ENCODE measurements around the gene PNP. TPM values are rescaled to one million over a fixed set of nuclear protein-coding genes. Genes with fewer than 3 reads are reported as not detected.

Gene PNP
- total and polyA plus RNA-seq, 2 of the 8 experiments (the other 6 are each of a cell fraction or from before 2014, with no cell fraction given) = 108 to 130 TPM

DNA sequence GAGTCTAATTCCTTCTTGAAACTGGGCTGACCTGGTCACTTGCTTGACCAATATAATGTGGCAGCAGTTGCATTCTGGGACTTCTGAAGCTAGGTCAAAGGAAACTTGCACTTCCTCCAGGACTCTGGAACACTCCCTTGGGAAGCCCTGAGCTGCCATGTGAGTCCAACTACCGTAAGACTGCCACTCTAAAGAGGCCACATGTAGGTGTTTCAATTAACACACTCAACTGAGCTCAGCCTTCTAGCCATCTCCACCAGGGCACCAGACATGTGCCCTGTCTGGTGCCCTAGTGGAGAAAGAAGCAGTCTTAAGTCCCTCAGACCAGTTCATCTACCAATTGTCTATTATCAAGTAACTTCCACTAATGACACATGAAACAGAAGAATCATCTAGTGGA, 49.8 kb upstream of the PNP start:
- Histone ChIP-seq H2BK20ac (ENCODE audit: low read length) (no peak overlapping the region), H3K18ac (ENCODE audit: extremely low read depth, low read length) (no peak overlapping the region), H3K4me3 (ENCODE audit: extremely low read depth in 1 of 4, insufficient read depth in 2 of 4, low read depth in 3 of 4, low read length in 4 of 4) (no peak overlapping the region), H4K91ac (replicated peaks; ENCODE audit: insufficient read length, low read length) (peak overlapping the region; percentile 58), H3K27me3 (replicated peaks in 1 of 4; ENCODE audit: control insufficient read depth in 3 of 4, extremely low read depth in 1 of 4, insufficient read depth in 3 of 4, low read length in 3 of 4) (no peaks in the 10 kb centered on the region), H2BK5ac (ENCODE audit: low read depth, low read length) (no peak overlapping the region), H2BK12ac (ENCODE audit: low read depth, low read length) (no peak overlapping the region), H4K8ac (ENCODE audit: extremely low read depth, insufficient read depth, low read length) (no peak overlapping the region), H2BK15ac (ENCODE audit: low read length) (no peak overlapping the region), H3K23me2 (ENCODE audit: low read depth, low read length) (no peaks in the 10 kb centered on the region), H3K14ac (ENCODE audit: insufficient read length) (no peak overlapping the region), H3K23ac (ENCODE audit: insufficient read length) (no peak overlapping the region), H3K9me3 (ENCODE audit: insufficient read depth in 2 of 2, low read depth in 1 of 2, low read length in 1 of 2) (no peaks in the 10 kb centered on the region), H2AFZ (ENCODE audit: low read length) (no peak overlapping the region; the same call in 1 of the 2 replicates), H3K4me1 (replicated peaks in 1 of 4; ENCODE audit: control insufficient read depth in 3 of 4, insufficient read depth in 4 of 4, low read length in 3 of 4) (peaks cover 0 to 10% (median 2%) of the 10 kb centered on the region in 4 experiments; a peak in 3 of 7 replicates), H3K79me2 (ENCODE audit: control insufficient read depth in 1 of 2, insufficient read depth in 2 of 2, low read length in 2 of 2) (no peaks in the 10 kb centered on the region), H2BK120ac (replicated peaks; ENCODE audit: low read depth, low read length) (no peak overlapping the region), H3K36me3 (ENCODE audit: control insufficient read depth in 2 of 4, insufficient read depth in 4 of 4, low read length in 3 of 4) (no peaks in the 10 kb centered on the region), H3K27ac (ENCODE audit: low read depth, low read length) (no peak overlapping the region), H3K9ac (replicated peaks in 1 of 4; ENCODE audit: extremely low read depth in 1 of 4, low read depth in 3 of 4, low read length in 3 of 4) (no peak overlapping the region), H4K20me1 (replicated peaks in 1 of 2; ENCODE audit: control insufficient read depth in 1 of 2, insufficient read depth in 2 of 2, low read length in 2 of 2) (no peaks in the 10 kb centered on the region), H3K79me1 (ENCODE audit: low read depth, low read length) (no peaks in the 10 kb centered on the region), H4K5ac (ENCODE audit: insufficient read length, low read depth, low read length) (no peak overlapping the region), H3K56ac (replicated peaks; ENCODE audit: insufficient read length, low read depth, low read length) (no peak overlapping the region), H2AK5ac (ENCODE audit: low read depth, low read length) (no peak overlapping the region), H3K4ac (replicated peaks; ENCODE audit: insufficient read length, low read depth, low read length) (peak overlapping the region; percentile 28), H3K4me2 (ENCODE audit: insufficient read depth in 1 of 2, low read depth in 2 of 2, low read length in 2 of 2) (no peak overlapping the region)
- 100% methylated on average over 1 of the region's 1 CpG; no CpG with 5 or more reads in 1 of the 2 experiments for WGBS, 2 experiments (ENCODE audit: extremely low coverage in 1 of 2, insufficient coverage in 1 of 2, insufficient read length in 1 of 2, insufficient replicate concordance in 2 of 2, low coverage in 1 of 2, low lambda C conversion rate in 2 of 2, missing lambda C conversion rate in 1 of 2)
- POLR2A ChIA-PET (ENCODE audit: partially characterized antibody) = interaction anchor here (0.7 to 2.6 kb wide), 2 partner anchors 27 to 36 kb away, joined by 3 to 12 read pairs; partner anchors contain the start of genes APEX1 and OSGEP
- CTCF ChIA-PET (ENCODE audit: partially characterized antibody) = interaction anchor here (1.2 to 1.3 kb wide), 2 partner anchors 68 to 187 kb away, joined by 3 to 4 read pairs; no protein-coding TSS in a partner anchor
- no peak for FAIRE-seq
- DNase-seq (ENCODE audit: low read depth in 1 of 2, low spot score in 2 of 2) = no peak
- no peak for TF ChIP-seq EP300 (IDR thresholded peaks at IDR 0.05; ENCODE audit: borderline replicate concordance in 1 of 2, low read depth in 2 of 2, low read length in 2 of 2)
- TF ChIP-seq GTF2F1 (IDR thresholded peaks at IDR 0.05; ENCODE audit: borderline replicate concordance, low read depth, low read length) = no peak
- no peak for TF ChIP-seq MAFK (IDR thresholded peaks at IDR 0.05; ENCODE audit: low read depth, low read length)
- TF ChIP-seq, protein P1, sequence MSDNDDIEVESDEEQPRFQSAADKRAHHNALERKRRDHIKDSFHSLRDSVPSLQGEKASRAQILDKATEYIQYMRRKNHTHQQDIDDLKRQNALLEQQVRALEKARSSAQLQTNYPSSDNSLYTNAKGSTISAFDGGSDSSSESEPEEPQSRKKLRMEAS (IDR thresholded peaks at IDR 0.05) = no peak
- no peak for TF ChIP-seq CBX8 (IDR thresholded peaks at IDR 0.05; ENCODE audit: borderline replicate concordance, low read depth, low read length)
- TF ChIP-seq BCL11A (IDR thresholded peaks at IDR 0.05; ENCODE audit: low read depth in 2 of 2, low read length in 2 of 2) = no peak
- TF ChIP-seq SAP30 (IDR thresholded peaks at IDR 0.05; ENCODE audit: insufficient read depth, insufficient replicate concordance, low read length) = no peak
- TF ChIP-seq HDAC2 (IDR thresholded peaks at IDR 0.05; ENCODE audit: borderline replicate concordance in 1 of 2, low read depth in 2 of 2, low read length in 2 of 2) = no peak
- no peak for TF ChIP-seq POU5F1 (IDR thresholded peaks at IDR 0.05; ENCODE audit: low read depth, low read length)
- TF ChIP-seq, protein P2, sequence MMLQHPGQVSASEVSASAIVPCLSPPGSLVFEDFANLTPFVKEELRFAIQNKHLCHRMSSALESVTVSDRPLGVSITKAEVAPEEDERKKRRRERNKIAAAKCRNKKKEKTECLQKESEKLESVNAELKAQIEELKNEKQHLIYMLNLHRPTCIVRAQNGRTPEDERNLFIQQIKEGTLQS (IDR thresholded peaks at IDR 0.05; ENCODE audit: insufficient read depth, low read depth, low read length) = no peak
- TF ChIP-seq NANOG (IDR thresholded peaks at IDR 0.05; ENCODE audit: insufficient read depth, low read depth, low read length, poor library complexity, severe bottlenecking) = no peak
- TF ChIP-seq EGR1 (IDR thresholded peaks at IDR 0.05; ENCODE audit: borderline replicate concordance, low read depth, low read length) = no peak
